ENCODE results near the gene CBY3. TPM values are rescaled to one million over a fixed set of nuclear protein-coding genes. Genes with fewer than 3 reads are reported as not detected.
"Not testable (repeated sequence)": the region's sequence is repeated elsewhere in the genome, so short reads cannot be mapped to it uniquely, and the experiment has no call there.

Gene CBY3
- total RNA-seq, 4 donors from 2014 or later = not detected

DNA sequence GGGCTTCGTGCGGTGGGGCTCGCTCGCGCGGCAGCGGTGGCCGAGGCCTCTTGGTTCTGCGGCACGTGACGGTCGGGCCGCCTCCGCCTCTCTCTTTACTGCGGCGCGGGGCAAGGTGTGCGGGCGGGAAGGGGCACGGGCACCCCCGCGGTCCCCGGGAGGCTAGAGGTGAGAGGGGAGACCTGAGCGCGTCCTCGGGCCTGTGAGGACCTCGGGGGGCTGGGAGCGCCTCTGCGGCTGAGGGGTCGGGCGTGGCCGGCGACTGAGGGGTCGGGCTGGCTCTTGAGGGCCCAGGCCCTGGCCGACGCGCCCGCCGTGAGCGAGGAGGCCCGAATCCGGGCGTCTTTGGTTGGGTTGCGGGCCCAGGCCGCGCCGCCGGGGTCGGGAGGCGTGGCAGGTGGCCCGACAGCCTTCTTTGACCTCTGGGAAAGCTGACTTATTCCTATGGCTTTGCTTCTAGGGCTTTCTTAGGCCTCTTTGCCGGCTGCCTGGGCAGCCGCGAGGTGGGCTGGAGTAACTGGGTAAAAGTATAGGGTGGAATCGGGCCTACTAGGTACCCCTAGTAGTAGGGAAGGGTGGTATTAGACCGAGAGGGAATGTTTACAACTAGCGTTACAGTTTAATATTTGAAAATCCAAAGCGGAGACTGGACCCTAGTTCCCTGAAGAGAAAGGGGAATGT is 18.2 kb upstream of the CBY3 start, which contains the start of gene CANX:
TSS of gene CANX (plus strand) at position 33 of the 681 bp plus-strand sequence. CDS start 6,715 bp downstream, outside the sequence.
- no peaks in the 10 kb centered on the region for H3K4me1 ChIP-seq
- no peaks in the 10 kb centered on the region for H3K36me3 ChIP-seq
- peak within 1 kb of the TSS; percentile 73 to 95 for H3K4me3 ChIP-seq
- no peak for DNase-seq
- H3K27me3 ChIP-seq = no peaks in the 10 kb centered on the region
- no peaks in the 10 kb centered on the region for H3K9me3 ChIP-seq
- H3K27ac ChIP-seq = peak within 1 kb of the TSS; percentile 84 to 97
- TF ChIP-seq CTCF (IDR thresholded peaks at IDR 0.05) (peak in 1 of 4 experiments; percentile 8), POLR2A (IDR thresholded peaks at IDR 0.05) (peak; percentile 91 to 94)
- intact Hi-C loops (cut with DNase I; ENCODE audit: low total_unique reads) = no loop called here

DNA sequence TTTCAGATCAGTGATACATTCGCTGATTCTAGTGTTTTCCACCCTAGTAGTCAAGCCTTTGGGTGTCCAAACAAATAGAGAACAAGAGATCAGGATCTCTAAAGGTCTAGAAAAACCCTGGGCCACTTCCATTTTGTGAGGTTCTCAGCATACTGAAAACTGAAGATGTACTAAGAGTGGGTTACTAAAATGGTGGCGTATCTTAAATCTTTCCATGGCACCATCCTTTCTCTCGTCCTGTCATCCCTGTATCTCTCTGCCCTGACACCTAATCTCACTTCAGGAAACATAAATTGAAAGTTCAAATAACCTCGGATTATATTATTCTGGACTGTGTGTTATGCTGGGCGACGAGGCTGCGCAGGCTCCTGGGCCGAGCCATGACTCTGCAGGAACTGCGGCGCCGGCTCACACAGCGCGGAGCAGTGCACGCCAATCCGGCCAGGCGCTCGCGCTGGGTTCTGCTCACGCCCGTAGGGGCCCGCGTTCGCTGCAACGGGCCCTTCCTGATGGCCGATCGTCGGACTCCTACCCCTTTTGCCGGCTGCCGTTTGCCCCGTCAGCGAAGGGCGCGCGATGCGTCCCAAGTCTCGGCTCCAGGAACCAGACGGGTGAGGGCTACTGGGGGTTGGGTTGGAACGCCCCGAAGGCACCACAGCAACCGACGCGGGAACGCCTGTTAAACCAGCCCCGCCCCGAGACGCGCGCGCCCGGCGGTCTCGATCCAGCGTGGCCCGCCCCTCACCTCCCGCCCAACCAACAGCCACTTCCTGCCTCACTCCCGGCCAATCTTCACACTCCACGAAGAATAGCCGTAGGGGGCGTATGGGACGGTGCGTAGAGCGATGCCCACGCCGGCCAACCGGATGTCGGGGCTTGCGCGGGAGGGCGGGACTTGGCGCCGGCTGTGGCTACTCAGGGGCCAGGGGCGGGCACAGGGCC is 17.4 kb upstream of the CBY3 start:
- TF ChIP-seq CTCF (IDR thresholded peaks at IDR 0.05) = peak in 1 of 4 experiments; percentile 11
- peak in 1 of 2 donors; percentile 48 for TF ChIP-seq POLR2A (IDR thresholded peaks at IDR 0.05)
- Histone ChIP-seq H3K4me3 (peak overlapping the region; percentile 73 to 95), H3K27me3 (no peaks in the 10 kb centered on the region), H3K4me1 (no peaks in the 10 kb centered on the region), H3K36me3 (no peaks in the 10 kb centered on the region), H3K9me3 (no peaks in the 10 kb centered on the region), H3K27ac (peak overlapping the region; percentile 80 to 97)
- peak; percentile 99 for DNase-seq
- intact Hi-C loops (cut with DNase I; ENCODE audit: low total_unique reads) = no loop called here

DNA sequence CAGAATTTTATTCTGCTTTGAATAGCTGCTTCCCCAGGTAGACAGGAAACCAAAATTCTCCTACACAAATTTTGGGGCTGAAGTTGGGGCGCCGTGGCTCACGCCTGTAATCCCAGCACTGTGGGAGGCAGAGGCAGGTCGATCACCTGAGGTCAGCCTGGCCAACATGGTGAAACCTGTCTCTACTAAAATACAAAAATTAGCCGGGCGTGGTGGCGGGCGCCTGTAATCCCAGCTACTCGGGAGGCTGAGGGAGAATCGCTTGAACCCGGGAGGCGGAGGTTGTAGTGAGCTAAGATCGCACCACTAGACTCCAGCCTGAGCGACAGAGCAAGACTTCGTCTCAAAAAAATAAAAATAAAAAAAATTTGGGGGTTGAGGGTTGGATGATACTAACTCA is 16.7 kb upstream of the CBY3 start:
- H3K36me3 ChIP-seq; H3K27me3 ChIP-seq; DNase-seq; H3K4me1 ChIP-seq; H3K9me3 ChIP-seq; intact Hi-C loops (cut with DNase I; ENCODE audit: low total_unique reads): not testable (repeated sequence)
- H3K4me3 ChIP-seq = peak overlapping the region in 1 of 2 donors; percentile 73
- peak overlapping the region; percentile 80 to 92 for H3K27ac ChIP-seq

GRCh38 chr5:179697108-179697507 is 16.3 kb upstream of the CBY3 start:
- TF ChIP-seq POLR2A (IDR thresholded peaks at IDR 0.05) (no peak), CTCF (IDR thresholded peaks at IDR 0.05) (no peak)
- Histone ChIP-seq H3K27me3 (no peaks in the 10 kb centered on the region), H3K36me3 (no peaks in the 10 kb centered on the region), H3K9me3 (no peaks in the 10 kb centered on the region), H3K27ac (peak overlapping the region; percentile 80 to 92), H3K4me1 (no peaks in the 10 kb centered on the region), H3K4me3 (no peak overlapping the region)
- no peak for DNase-seq
- intact Hi-C loops (cut with DNase I; ENCODE audit: low total_unique reads) = no loop called here

DNA sequence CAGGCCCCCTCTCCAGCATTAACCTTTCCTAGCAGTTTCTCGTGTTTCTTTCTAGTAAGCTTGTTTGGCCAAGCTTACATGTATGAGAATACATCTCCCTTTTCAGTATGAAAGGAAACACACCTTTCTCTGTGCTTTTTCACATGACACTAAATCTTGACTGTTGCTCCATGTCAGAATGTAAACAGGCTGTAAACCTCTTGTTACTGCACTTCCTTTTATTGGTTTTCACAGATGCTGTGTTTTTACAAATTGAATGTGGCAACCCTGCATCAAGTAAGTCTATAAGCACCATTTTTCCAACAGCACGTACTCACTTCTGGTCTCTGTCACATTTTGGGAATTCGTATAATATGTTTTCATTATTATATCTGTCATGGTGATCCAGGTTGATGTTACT is 15.8 kb upstream of the CBY3 start:
- Histone ChIP-seq H3K9me3 (no peaks in the 10 kb centered on the region), H3K27ac (no peak overlapping the region), H3K36me3 (no peaks in the 10 kb centered on the region), H3K4me1 (no peaks in the 10 kb centered on the region), H3K27me3 (no peaks in the 10 kb centered on the region), H3K4me3 (no peak overlapping the region)
- intact Hi-C loops (cut with DNase I; ENCODE audit: low total_unique reads) = no loop called here
- TF ChIP-seq CTCF (IDR thresholded peaks at IDR 0.05) (no peak), POLR2A (IDR thresholded peaks at IDR 0.05) (no peak)
- DNase-seq = no peak

Measured in uterus (tissue), 4 donors.